Lower leg skin (tissue), 3 donors: ENCODE results near the gene GPR139.

Experiments used
- POLR2A ChIP-seq, 2 donors: fragments of 450-650 bp; IDR thresholded peaks; one replicate each; pipeline ENCODE4 v1.6.1; 2016 to 2017; ENCODE audit warnings: antibody characterized with exemption in 2 of 2, mild to moderate bottlenecking in 1 of 2, moderate library complexity in 1 of 2
- TF ChIP-seq, protein P1 (sequence below), 3 donors: fragments of 450-650 bp; IDR thresholded peaks; one replicate each; pipeline ENCODE4 v1.5.1; 2016; ENCODE audit warnings: antibody characterized with exemption in 3 of 3, mild to moderate bottlenecking in 3 of 3, moderate library complexity in 2 of 3

GRCh38 chr16:20051147-20051546, 22.5 kb downstream of the GPR139 start:
- TF ChIP-seq, protein P1, sequence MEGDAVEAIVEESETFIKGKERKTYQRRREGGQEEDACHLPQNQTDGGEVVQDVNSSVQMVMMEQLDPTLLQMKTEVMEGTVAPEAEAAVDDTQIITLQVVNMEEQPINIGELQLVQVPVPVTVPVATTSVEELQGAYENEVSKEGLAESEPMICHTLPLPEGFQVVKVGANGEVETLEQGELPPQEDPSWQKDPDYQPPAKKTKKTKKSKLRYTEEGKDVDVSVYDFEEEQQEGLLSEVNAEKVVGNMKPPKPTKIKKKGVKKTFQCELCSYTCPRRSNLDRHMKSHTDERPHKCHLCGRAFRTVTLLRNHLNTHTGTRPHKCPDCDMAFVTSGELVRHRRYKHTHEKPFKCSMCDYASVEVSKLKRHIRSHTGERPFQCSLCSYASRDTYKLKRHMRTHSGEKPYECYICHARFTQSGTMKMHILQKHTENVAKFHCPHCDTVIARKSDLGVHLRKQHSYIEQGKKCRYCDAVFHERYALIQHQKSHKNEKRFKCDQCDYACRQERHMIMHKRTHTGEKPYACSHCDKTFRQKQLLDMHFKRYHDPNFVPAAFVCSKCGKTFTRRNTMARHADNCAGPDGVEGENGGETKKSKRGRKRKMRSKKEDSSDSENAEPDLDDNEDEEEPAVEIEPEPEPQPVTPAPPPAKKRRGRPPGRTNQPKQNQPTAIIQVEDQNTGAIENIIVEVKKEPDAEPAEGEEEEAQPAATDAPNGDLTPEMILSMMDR (IDR thresholded peaks at IDR 0.05): no peak
- TF ChIP-seq POLR2A (IDR thresholded peaks at IDR 0.05): no peak
